Astrocyte of the spinal cord (primary cell): ENCODE data around the gene ARHGAP4.

Experiments used
- DNase-seq: peaks from one replicate; pipeline ENCODE4 v3.0.0; 2011; ENCODE audit warnings: low read depth, low spot score
- H3K4me3 ChIP-seq: 2 replicates; pipeline ENCODE4 v1.5.1; 2011; ENCODE audit warnings: low read depth, mild to moderate bottlenecking, low read length, moderate library complexity
- CTCF ChIP-seq: IDR thresholded peaks from 2 replicates; pipeline ENCODE4 v1.5.1; 2012; ENCODE audit warnings: low read depth, mild to moderate bottlenecking, low read length, inconsistent platforms
- in situ Hi-C: cut with HindIII; loops from 2 replicates; pipeline ENCODE4 v1.10.0; 2017; ENCODE audit warnings: low sequenced_read_pairs

The ARHGAP4 gene

GRCh38 chrX:153901753-153902140, 24.3 kb downstream of the ARHGAP4 start:
- H3K4me3 ChIP-seq: no peak overlapping the region
- DNase-seq: no peak
- no peak for TF ChIP-seq CTCF
- in situ Hi-C loops: no loop called here

- in situ Hi-C loops: no loop called here
- no peak for TF ChIP-seq CTCF
- peak; percentile 33 for DNase-seq
Measured at GRCh38 chrX:153900831-153901752, 25.0 kb downstream of the ARHGAP4 start.

GRCh38 chrX:153897899-153898298, 28.2 kb downstream of the ARHGAP4 start:
- in situ Hi-C loops: no loop called here
- DNase-seq: no peak
- TF ChIP-seq CTCF: no peak
- no peak overlapping the region for H3K4me3 ChIP-seq

More at GRCh38 chrX:153900831-153901752, 25.0 kb downstream of the ARHGAP4 start:
- H3K4me3 ChIP-seq: no peak overlapping the region

- no peak for TF ChIP-seq CTCF
- DNase-seq: no peak
- in situ Hi-C loops: no loop called here
- no peak overlapping the region for H3K4me3 ChIP-seq
Measured at GRCh38 chrX:153889123-153889522, 36.9 kb downstream of the ARHGAP4 start.

GRCh38 chrX:153888344-153888743, 37.7 kb downstream of the ARHGAP4 start:
- TF ChIP-seq CTCF: no peak
- in situ Hi-C loops: no loop called here
- DNase-seq: no peak
- no peak overlapping the region for H3K4me3 ChIP-seq

- in situ Hi-C loops: no loop called here
- H3K4me3 ChIP-seq: no peak overlapping the region
- TF ChIP-seq CTCF: no peak
- no peak for DNase-seq
Measured at GRCh38 chrX:153887385-153887784, 38.7 kb downstream of the ARHGAP4 start.
